GM12874 (cell line): Measurements from ENCODE around the gene NCAM2.

Experiments
- CTCF ChIP-seq: IDR thresholded peaks from 2 replicates; pipeline ENCODE4 v1.5.1; 2011; ENCODE audit warnings: low read depth, mild to moderate bottlenecking, control low read depth, low read length, moderate library complexity; ENCODE audit not compliant: insufficient read depth

The NCAM2 gene

DNA sequence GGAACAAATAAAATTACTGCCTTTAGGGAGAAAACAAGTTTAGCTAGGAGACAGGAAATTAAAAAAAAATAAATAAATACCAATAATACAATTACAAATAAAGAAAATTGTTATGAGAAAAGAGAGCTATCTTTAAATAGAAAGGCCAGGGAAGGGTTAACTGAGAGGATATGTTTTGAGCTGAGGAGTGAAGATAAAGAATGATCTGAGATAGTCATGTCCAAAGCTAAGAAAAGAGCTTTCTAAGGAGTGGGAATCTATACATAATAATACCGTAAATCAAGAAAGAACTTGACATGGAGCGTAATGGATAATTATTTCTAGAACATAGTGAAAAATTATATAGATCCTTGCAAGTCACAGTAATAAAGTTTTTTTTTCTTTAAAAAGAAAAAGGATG is 176.5 kb downstream of the NCAM2 start:
- no peak for TF ChIP-seq CTCF

GRCh38 chr21:21175798-21176334 is 177.7 kb downstream of the NCAM2 start:
- no peak for TF ChIP-seq CTCF

GRCh38 chr21:21177353-21177986 is 179.3 kb downstream of the NCAM2 start:
- no peak for TF ChIP-seq CTCF

DNA sequence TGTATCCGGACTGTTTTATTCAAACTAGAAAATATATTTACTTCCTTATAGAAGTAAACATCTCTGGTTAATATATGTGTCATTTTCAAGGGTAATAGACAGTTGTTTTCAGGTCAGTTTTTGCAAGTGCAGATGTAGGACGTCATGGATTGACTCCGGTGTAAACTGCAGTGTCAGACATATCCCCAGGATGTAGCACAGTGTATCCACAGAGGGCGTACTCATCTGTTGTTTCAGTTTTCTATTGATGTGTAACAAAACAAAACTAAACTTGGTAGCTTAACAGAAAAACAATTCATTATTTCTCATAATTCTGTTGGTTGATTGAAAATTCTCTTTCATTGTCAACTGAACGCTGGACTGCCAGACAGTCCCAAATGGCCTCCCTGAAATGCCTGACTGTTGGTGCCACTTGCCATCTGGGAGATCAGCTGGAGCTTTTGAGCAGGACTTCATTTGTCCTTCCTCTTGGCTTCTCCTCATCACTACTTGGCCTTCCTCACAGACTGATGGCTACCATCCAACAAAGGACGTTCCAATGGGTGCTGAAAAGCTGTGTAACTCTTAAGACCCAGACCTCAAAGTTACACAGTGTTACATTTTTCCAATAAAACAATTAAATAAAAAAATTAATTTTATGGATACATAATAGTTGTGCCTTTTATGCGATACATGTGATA is 181.6 kb downstream of the NCAM2 start:
- TF ChIP-seq CTCF: no peak

- TF ChIP-seq CTCF: no peak
Measured at GRCh38 chr21:21182401-21183010, 184.3 kb downstream of the NCAM2 start.

- TF ChIP-seq CTCF: no peak
Measured at GRCh38 chr21:21183092-21183491, 184.9 kb downstream of the NCAM2 start.

DNA sequence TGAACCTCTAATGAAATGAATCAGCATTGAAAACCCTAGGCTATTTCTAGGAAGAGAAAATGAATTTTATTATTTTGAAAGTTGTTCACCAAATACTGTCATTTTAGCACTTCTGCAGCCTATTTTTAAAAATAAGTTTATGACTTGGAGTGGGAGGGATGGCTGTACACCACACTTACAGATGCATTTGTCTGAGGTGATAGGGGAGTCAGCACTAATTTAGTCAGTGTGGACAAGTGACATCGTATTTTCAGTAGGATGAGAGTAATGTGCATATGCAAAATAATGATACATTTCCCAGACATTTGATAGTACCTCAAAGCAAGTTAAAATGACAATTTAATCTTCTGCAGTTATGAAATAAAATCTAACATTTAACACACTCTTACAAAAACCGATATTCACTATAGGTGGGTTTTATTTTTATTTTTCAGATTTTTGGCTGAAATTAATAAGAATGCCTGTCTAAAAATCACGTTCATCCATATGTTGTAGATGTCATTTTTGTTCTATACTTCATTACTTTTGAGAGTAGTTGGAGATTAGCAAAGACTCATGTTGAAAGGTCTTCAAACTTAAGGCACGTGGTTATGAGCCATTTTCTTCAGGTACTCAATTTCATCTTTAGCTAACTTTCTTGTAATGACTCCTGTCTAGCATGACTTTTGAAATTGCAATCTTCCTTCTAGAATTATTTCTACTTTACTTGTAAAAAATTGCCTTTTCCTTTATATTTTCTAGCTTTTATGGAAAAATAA is 186.7 kb downstream of the NCAM2 start:
- TF ChIP-seq CTCF: no peak
